Fibroblast of skin of right quadriceps (primary cell): ENCODE measurements around the gene BAZ2A.
A peak's percentile ranks its signal among the peaks of the same experiment; 100 is the strongest.

Source experiments
- DNase-seq: peaks from one replicate; pipeline ENCODE4 v3.0.0-alpha.2; 2013

BAZ2A gene

DNA sequence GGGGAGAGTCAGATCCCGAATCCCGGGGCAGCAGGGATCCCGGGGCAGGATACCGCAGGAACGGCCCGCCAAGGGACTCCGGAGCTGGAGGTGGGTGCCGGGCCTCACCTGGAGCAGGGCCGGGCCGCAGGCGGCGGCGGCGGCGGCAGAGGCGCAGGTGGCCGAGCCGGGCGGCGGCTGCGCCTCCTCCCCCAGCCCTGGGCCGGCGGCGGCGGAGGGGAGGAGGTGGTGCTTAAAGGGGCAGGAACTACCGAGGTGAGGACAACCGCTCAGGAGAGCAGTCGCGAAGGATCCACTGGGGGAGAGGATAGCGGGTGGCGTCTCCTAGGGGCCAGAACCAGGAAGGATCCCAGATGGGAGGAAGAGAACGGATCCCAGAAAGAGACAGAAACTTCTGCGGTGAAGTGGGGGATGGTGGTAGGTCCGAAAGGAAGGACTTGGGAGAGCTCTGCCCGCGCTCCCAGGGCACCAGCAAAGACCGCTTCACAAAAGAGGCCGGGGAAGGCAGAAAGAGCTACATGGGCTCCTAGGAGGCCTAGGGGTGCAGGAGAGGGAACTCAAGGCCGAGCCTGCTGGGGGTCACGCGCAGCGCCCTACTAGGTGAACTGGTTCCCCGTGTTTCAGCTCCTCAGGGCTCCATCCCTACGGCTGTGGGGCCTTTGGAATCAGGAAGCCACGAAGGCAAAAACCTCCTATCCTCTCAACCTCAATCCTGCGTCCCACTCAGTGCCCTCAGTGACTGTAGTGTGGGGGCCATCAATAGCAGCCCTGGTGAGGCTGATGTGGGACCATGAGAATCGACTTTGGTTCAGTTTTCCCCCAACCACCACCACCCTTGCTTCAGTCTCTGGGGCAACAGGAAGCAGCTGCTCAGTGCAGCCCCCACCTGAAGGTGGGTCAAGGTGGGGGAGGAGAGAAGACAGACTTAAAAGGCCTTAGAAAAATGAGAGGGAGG, 5.0 kb upstream of the BAZ2A start:
- DNase-seq, result peak; percentile 85

- no peak for DNase-seq
Measured at GRCh38 chr12:56634242-56634836, 4.2 kb upstream of the BAZ2A start.

- no peak for DNase-seq
Measured at GRCh38 chr12:56633468-56634241, 3.5 kb upstream of the BAZ2A start.

DNA sequence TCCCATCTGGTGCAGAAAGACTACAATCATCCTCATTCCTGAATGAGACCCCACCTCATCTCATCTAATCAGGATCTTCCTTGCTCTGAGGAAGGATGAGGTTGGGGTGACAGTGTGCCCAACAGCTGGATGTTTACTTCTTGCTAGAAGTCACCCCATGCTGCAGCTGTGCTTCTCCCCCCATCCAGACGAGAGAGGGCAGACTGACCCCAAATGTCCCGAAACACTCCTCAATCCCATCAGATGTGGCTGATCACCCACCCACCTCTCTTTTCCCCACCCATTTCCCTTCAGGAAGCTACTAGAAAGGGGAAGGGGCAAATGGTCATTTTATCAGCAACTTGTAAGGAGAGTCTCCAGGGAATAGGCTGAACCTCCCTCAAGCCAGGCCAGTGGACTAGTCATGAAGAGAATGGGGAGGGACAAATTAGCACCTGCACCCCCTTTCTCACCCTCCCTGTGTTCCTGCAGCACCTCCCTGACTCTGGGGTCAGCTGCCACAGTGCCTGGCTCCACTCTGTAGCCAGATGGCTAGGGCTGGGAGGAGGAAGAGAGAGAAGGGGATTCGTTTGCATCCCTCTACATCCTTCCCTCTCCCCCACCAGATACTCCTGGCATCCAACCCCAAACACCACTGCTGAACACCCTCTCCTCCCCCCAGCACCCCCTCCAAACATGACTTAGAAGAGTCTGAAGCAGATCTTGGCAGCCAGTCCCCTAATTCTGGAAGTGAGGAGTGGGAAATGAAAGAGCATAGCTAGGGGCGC, 2.8 kb upstream of the BAZ2A start:
- no peak for DNase-seq

GRCh38 chr12:56631790-56632700, 1.9 kb upstream of the BAZ2A start:
- peak; percentile 20 for DNase-seq

GRCh38 chr12:56629459-56630179, 507 bp downstream of the BAZ2A start:
- DNase-seq, result peak; percentile 8

GRCh38 chr12:56628671-56629458, 1.3 kb downstream of the BAZ2A start:
- DNase-seq, result peak; percentile 40

- DNase-seq, result no peak
Measured at GRCh38 chr12:56626701-56627100, 3.4 kb downstream of the BAZ2A start.

- DNase-seq, result no peak
Measured at GRCh38 chr12:56622535-56622934, 7.6 kb downstream of the BAZ2A start.

DNA sequence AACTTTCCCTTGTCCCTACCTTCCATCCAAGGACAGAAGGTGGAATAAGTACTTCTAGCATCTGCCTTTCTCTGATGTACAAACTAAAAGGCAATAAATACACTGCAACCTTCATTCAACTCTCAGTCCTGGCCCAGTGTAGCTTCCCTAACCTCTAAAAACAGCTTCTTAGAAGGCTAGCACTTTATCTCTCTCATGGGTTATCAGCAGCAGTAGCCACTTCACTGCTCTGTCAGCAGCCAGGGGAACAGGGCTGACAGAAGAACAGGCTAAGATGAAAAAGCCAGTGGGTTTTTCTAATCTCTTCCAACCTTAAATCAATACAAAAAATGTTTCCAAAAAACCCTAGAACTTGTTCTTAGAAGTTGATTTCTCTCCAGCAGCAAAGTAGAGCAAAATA, 13.2 kb downstream of the BAZ2A start:
- DNase-seq, result no peak

GRCh38 chr12:56616244-56616643, 13.9 kb downstream of the BAZ2A start:
- no peak for DNase-seq

DNA sequence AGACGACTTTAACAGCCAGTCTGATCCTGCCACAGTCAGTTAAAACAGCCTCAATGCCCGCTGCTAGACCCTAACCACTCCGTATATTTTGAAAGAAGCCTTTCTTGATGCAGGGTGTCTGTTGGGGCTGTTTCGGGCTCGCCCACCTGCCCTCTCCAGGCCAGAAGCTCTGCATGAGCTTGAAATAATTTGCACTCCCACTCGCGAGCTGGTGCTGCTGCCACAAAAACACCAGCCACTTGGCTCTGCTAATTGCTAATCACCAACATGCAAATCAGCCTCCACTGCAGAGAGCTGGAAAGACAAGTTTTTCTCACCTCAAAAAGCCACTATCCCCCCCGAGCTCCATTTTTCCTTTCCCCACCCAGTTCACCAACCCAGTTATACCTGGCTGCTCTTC, 15.5 kb downstream of the BAZ2A start:
- DNase-seq, result no peak

GRCh38 chr12:56604355-56604754, 25.8 kb downstream of the BAZ2A start:
- no peak for DNase-seq

- no peak for DNase-seq
Measured at GRCh38 chr12:56602239-56602638, 27.9 kb downstream of the BAZ2A start.

DNA sequence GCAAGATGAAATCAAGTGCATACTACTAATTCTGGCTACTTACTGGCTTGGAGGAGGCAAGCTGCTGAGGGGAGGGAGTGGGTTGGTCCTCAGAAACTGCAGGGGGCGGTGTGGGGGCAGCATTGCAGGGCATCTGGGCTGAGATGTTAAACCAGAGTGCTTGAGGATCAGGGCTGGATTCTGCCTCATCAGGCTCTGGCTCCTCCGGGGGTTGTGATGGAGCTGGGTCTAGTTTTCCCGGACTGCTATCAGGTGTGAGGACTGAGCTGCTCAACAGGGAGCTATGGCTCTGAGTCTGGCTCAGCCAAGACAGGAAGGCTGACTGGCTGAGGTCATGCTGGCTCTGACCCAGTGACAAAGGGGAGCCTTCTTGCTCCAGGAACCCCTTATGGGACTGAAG, 28.6 kb downstream of the BAZ2A start:
- DNase-seq, result no peak

- no peak for DNase-seq
Measured at GRCh38 chr12:56600753-56601152, 29.4 kb downstream of the BAZ2A start.

DNA sequence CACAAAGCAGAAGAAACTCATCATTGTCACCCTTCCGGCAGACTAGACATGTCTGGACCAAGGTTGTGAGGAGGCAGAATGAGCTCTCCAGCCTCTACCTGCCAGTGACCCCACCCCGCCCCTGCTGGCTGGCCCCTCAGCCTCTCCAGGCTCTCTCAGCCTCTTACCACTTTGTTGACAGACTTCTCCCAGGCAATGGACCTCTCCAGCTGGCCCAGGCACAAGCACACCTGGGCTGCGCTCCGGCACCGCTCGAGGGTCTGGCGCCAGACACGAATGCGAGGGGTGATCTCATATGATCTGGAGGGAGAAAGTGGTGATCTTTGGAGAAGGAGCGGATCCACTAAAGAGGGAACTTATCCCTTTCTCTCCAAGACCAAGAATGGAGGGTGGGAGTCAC, 30.3 kb downstream of the BAZ2A start:
- DNase-seq, result no peak

DNA sequence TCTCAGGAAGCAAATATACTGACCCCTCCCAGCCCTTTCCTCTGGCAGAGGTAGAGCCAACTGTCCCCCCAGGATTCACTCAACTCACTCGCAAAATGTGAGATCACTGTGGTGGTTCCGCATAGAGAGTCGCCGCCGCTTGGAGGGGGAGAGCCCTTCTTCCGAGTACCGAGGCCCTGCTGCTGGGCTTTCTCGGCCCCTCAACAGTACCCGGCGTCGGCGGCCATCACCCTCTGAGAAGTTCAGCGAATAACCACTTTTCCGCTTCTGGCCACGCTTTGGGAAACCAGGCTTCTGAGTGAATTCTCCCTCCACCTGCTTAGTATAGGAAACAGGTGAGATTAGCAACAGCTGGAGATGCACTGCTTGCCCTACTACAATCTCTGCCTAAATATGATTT, 31.1 kb downstream of the BAZ2A start:
- no peak for DNase-seq

GRCh38 chr12:56596815-56597214, 33.3 kb downstream of the BAZ2A start:
- no peak for DNase-seq
